IPS-15b (cell line): ENCODE measurements around the gene GDF7.
"Not testable (repeated sequence)": the region's sequence is repeated elsewhere in the genome, so short reads cannot be mapped to it uniquely, and the experiment has no call there.

Source experiments
- H3K27me3 ChIP-seq: one replicate; pipeline ENCODE4 v1.6.1; 2013; ENCODE audit warnings: low read length; ENCODE audit not compliant: control insufficient read depth, insufficient read depth
- H3K36me3 ChIP-seq: one replicate; pipeline ENCODE4 v1.6.1; 2013; ENCODE audit warnings: low read length; ENCODE audit not compliant: control insufficient read depth, insufficient read depth
- H3K4me1 ChIP-seq: one replicate; pipeline ENCODE4 v1.6.1; 2013; ENCODE audit warnings: mild to moderate bottlenecking, low read length; ENCODE audit not compliant: control insufficient read depth, insufficient read depth
- H3K4me3 ChIP-seq: one replicate; pipeline ENCODE4 v1.5.1; 2013; ENCODE audit warnings: low read depth, low read length
- H3K9ac ChIP-seq: one replicate; pipeline ENCODE4 v1.6.1; 2013; ENCODE audit warnings: low read depth, mild to moderate bottlenecking, low read length
- H3K9me3 ChIP-seq: one replicate; pipeline ENCODE4 v1.6.1; 2013; ENCODE audit warnings: mild to moderate bottlenecking, low read length; ENCODE audit not compliant: control insufficient read depth, insufficient read depth

Gene GDF7

GRCh38 chr2:20707601-20708000 is 40.7 kb downstream of the GDF7 start:
- Histone ChIP-seq H3K36me3 (no peaks in the 10 kb centered on the region), H3K4me3 (no peak overlapping the region), H3K9me3 (no peaks in the 10 kb centered on the region), H3K4me1 (peaks cover 3% of the 10 kb centered on the region), H3K9ac (no peak overlapping the region), H3K27me3 (no peaks in the 10 kb centered on the region)

- not testable (repeated sequence) for H3K27me3 ChIP-seq, H3K9ac ChIP-seq, H3K4me1 ChIP-seq, H3K4me3 ChIP-seq, H3K36me3 ChIP-seq, H3K9me3 ChIP-seq
These were observed 44.7 kb downstream of the GDF7 start for GRCh38 chr2:20711641-20712040.

GRCh38 chr2:20713585-20713984 is 46.6 kb downstream of the GDF7 start:
- H3K36me3 ChIP-seq, H3K4me3 ChIP-seq, H3K9ac ChIP-seq, H3K27me3 ChIP-seq, H3K4me1 ChIP-seq, H3K9me3 ChIP-seq: not testable (repeated sequence)

- not testable (repeated sequence) for H3K36me3 ChIP-seq, H3K27me3 ChIP-seq, H3K9ac ChIP-seq, H3K4me3 ChIP-seq, H3K4me1 ChIP-seq, H3K9me3 ChIP-seq
These were observed 47.5 kb downstream of the GDF7 start for GRCh38 chr2:20714412-20714811.

DNA sequence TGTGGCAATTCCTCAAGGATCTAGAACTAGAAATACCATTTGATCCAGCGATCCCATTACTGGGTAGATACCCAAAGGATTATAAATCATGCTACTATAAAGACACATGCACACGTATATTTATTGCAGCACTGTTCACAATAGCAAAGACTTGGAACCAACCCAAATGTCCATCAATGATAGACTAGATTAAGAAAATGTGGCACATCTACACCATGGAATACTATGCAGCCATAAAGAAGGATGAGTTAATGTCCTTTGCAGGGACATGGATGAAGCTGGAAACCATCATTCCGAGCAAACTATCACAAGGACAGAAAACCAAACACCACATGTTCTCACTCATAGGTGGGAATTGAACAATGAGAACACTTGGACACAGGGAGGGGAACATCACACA is 49.2 kb downstream of the GDF7 start:
- H3K9me3 ChIP-seq, H3K36me3 ChIP-seq: not testable (repeated sequence)

GRCh38 chr2:20717641-20718040 is 50.7 kb downstream of the GDF7 start:
- Histone ChIP-seq H3K4me3 (no peak overlapping the region), H3K27me3 (no peaks in the 10 kb centered on the region), H3K9ac (no peak overlapping the region), H3K36me3 (peaks cover 2% of the 10 kb centered on the region), H3K4me1 (no peaks in the 10 kb centered on the region), H3K9me3 (no peaks in the 10 kb centered on the region)

More for the DNA sequence above, 49.2 kb downstream of the GDF7 start:
- H3K9ac ChIP-seq, H3K27me3 ChIP-seq, H3K4me1 ChIP-seq, H3K4me3 ChIP-seq: not testable (repeated sequence)

- Histone ChIP-seq H3K9ac (no peak overlapping the region), H3K36me3 (no peaks in the 10 kb centered on the region), H3K27me3 (no peaks in the 10 kb centered on the region), H3K4me1 (no peaks in the 10 kb centered on the region), H3K4me3 (no peak overlapping the region), H3K9me3 (no peaks in the 10 kb centered on the region)
These were observed 55.8 kb downstream of the GDF7 start for GRCh38 chr2:20722592-20723240.

DNA sequence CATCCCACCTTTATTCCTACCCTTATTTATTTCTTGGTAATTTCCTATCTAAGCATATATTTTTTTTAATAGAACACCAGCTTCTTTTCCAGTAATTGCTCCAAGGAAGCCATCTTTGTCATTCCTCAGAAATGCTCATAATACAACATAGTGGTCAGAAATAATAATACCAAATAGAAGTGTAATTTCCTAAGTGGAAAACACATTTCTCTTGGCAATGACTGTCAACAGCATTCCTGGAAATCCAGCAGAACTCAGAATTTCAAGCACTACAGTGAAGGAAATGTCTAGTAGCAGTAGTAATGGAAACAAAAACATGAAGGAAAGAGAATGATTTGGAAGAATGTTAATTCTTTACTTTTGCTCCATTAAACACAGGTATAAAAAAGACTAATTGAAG is 56.6 kb downstream of the GDF7 start:
- no peak overlapping the region for H3K9ac ChIP-seq
- H3K27me3 ChIP-seq = no peaks in the 10 kb centered on the region
- H3K36me3 ChIP-seq = no peaks in the 10 kb centered on the region
- H3K4me3 ChIP-seq = no peak overlapping the region
- no peaks in the 10 kb centered on the region for H3K9me3 ChIP-seq
- H3K4me1 ChIP-seq = no peaks in the 10 kb centered on the region

DNA sequence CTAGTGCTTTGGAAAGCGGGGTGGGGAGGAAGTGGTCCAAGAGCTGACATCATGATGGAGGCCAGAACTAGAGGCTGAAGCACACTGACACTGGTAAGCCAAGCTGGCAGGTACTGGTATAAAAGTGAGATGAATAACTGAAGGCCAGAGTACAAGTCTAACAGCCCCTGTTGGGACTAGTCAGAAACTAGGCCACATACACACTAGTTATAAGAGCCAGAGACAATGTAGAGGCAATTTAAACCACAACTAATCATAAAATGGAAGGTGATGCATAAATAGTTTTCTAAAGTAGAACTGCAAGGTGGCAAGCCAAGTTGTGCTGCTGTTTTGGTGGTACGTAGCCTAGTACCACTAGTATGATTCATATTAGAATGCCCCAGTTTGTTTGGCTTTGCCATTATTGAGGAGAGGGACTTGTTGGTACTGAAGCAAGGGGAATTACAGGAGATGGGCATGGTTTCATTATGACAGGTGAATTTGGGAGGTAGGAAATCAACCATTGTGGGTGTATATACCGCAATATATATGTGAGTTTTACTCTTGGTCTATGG is 57.6 kb downstream of the GDF7 start:
- H3K36me3 ChIP-seq = no peaks in the 10 kb centered on the region
- no peaks in the 10 kb centered on the region for H3K9me3 ChIP-seq
- no peak overlapping the region for H3K4me3 ChIP-seq
- H3K27me3 ChIP-seq = no peaks in the 10 kb centered on the region
- no peak overlapping the region for H3K9ac ChIP-seq
- no peaks in the 10 kb centered on the region for H3K4me1 ChIP-seq

- H3K36me3 ChIP-seq = no peaks in the 10 kb centered on the region
These were observed 58.8 kb downstream of the GDF7 start for GRCh38 chr2:20725782-20726181.

DNA sequence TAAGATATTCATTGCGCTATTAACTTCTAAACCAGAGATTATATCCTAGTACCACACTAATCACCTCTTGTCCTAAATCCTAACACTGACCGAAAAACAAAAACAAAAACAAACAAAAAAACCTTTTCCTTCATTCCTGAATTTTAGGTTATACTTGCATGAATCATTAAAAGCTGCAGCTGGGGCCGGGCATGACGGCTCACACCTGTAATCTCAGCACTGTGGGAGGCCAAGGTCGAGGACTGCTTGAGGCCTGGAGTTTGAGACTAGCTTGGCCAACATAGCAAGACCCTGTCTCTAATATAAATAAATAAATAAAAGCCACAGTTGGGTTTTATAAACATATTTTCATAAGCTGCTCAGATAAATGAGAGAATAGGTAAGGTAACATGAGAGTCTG is 60.0 kb downstream of the GDF7 start:
- H3K27me3 ChIP-seq = no peaks in the 10 kb centered on the region
- H3K36me3 ChIP-seq = no peaks in the 10 kb centered on the region
- no peak overlapping the region for H3K4me3 ChIP-seq
- H3K4me1 ChIP-seq = no peaks in the 10 kb centered on the region
- H3K9me3 ChIP-seq = no peaks in the 10 kb centered on the region
- H3K9ac ChIP-seq = no peak overlapping the region

More at GRCh38 chr2:20725782-20726181, 58.8 kb downstream of the GDF7 start:
- H3K4me1 ChIP-seq = no peaks in the 10 kb centered on the region
- no peak overlapping the region for H3K9ac ChIP-seq
- H3K9me3 ChIP-seq = no peaks in the 10 kb centered on the region
- H3K27me3 ChIP-seq = no peaks in the 10 kb centered on the region
- no peak overlapping the region for H3K4me3 ChIP-seq

- Histone ChIP-seq H3K4me3 (no peak overlapping the region), H3K9ac (no peak overlapping the region), H3K9me3 (no peaks in the 10 kb centered on the region), H3K36me3 (no peaks in the 10 kb centered on the region), H3K4me1 (no peaks in the 10 kb centered on the region), H3K27me3 (no peaks in the 10 kb centered on the region)
These were observed 61.3 kb downstream of the GDF7 start for GRCh38 chr2:20728114-20728758.
